ENCODE data around the gene FAM120B.

DNA sequence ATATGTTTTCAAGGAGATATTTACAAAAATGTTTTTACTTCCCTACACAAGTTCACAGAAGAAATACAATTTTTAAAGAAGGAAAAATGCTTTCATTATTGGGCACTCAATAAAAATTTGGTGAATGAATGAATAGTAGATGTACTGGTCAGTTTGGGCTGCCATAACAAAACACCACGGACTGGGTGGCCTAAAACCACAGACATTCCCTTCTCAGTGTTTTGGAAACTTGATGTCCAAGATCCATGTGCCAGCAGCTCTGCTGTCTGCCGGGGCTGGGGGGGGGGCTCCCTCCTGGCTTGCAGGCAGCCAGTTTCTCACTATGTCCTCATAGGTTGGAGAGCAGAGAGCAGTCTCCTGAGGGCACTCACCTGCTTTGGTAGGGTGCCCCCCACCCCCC lies 62.0 kb downstream of the FAM120B start:
- TF ChIP-seq, protein P1, sequence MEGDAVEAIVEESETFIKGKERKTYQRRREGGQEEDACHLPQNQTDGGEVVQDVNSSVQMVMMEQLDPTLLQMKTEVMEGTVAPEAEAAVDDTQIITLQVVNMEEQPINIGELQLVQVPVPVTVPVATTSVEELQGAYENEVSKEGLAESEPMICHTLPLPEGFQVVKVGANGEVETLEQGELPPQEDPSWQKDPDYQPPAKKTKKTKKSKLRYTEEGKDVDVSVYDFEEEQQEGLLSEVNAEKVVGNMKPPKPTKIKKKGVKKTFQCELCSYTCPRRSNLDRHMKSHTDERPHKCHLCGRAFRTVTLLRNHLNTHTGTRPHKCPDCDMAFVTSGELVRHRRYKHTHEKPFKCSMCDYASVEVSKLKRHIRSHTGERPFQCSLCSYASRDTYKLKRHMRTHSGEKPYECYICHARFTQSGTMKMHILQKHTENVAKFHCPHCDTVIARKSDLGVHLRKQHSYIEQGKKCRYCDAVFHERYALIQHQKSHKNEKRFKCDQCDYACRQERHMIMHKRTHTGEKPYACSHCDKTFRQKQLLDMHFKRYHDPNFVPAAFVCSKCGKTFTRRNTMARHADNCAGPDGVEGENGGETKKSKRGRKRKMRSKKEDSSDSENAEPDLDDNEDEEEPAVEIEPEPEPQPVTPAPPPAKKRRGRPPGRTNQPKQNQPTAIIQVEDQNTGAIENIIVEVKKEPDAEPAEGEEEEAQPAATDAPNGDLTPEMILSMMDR (IDR thresholded peaks at IDR 0.05; ENCODE audit: low read length) = no peak
- TF ChIP-seq EZH2 (IDR thresholded peaks at IDR 0.05; ENCODE audit: borderline replicate concordance, low read length) = no peak
